HEK293 (cell line): ENCODE measurements around the gene CHN2.

Experiments used
- CTCF ChIA-PET: fragments of 350-600 bp; formaldehyde crosslinking; extraction: SDS; loops from one replicate; lab custom pipeline; 2021; ENCODE audit warnings: antibody characterized with exemption; lab: Yijun Ruan, JAX
- POLR2A ChIA-PET: fragments of 300-600 bp; formaldehyde crosslinking; extraction: SDS; loops from one replicate; lab custom pipeline; 2020; ENCODE audit warnings: antibody characterized with exemption, inconsistent platforms; lab: Yijun Ruan, JAX
- H3K27ac ChIP-seq: fragments of 200-500 bp; sonication (Bioruptor generic); 2 replicates; pipeline ENCODE4 v1.5.1; 2014; ENCODE audit warnings: low read depth, low read length, control low read depth, inconsistent platforms; ENCODE audit errors: extremely low read depth
- H3K36me3 ChIP-seq, 2 experiments: fragments of 200-500 bp in 1 of 2; sonication (Bioruptor generic) in 1 of 2; 1 replicate in 1 of 2; 2 replicates in 1 of 2; pipeline ENCODE4 v1.5.1; 2014 to 2017; ENCODE audit warnings: inconsistent platforms in 2 of 2, low read length in 2 of 2; ENCODE audit not compliant: control insufficient read depth in 2 of 2, insufficient read depth in 1 of 2
- H3K4me1 ChIP-seq: fragments of 200-500 bp; sonication (Bioruptor generic); 2 replicates; pipeline ENCODE4 v1.5.1; 2014; ENCODE audit warnings: mild to moderate bottlenecking, low read length, inconsistent platforms; ENCODE audit not compliant: control insufficient read depth, insufficient read depth
- H3K4me3 ChIP-seq: 2 replicates; pipeline ENCODE4 v1.5.1; 2011; ENCODE audit warnings: low read depth, mild to moderate bottlenecking, control low read depth, low read length, moderate library complexity
- H3K9me3 ChIP-seq: fragments of 200-500 bp; sonication (Bioruptor generic); 2 replicates; pipeline ENCODE4 v1.5.1; 2014; ENCODE audit warnings: low read depth, low read length, inconsistent platforms; ENCODE audit not compliant: control insufficient read depth, insufficient read depth
- CTCF ChIP-seq: fragments of 450-650 bp; formaldehyde crosslinking; IDR thresholded peaks from 2 replicates; pipeline ENCODE4 v1.5.1; 2016; ENCODE audit warnings: missing biosample characterization, missing genetic modification characterization
- GLIS2 ChIP-seq: fragments of 450-650 bp; formaldehyde crosslinking; IDR thresholded peaks from 2 replicates; pipeline ENCODE4 v1.5.1; 2016; ENCODE audit warnings: missing biosample characterization, missing genetic modification characterization
- KLF17 ChIP-seq: fragments of 450-650 bp; formaldehyde crosslinking; IDR thresholded peaks from 2 replicates; pipeline ENCODE4 v1.5.1; 2016; ENCODE audit warnings: missing biosample characterization, missing genetic modification characterization
- KLF9 ChIP-seq: fragments of 450-650 bp; formaldehyde crosslinking; IDR thresholded peaks from 2 replicates; pipeline ENCODE4 v1.5.1; 2016; ENCODE audit warnings: missing biosample characterization, missing genetic modification characterization, low read depth
- MEIS1 ChIP-seq: sonication (generic); formaldehyde crosslinking; IDR thresholded peaks from 2 replicates; pipeline ENCODE4 v1.8.1; 2022; ENCODE audit warnings: missing genetic modification reagents, mild to moderate bottlenecking, borderline replicate concordance
- OVOL3 ChIP-seq: fragments of 450-650 bp; formaldehyde crosslinking; IDR thresholded peaks from 2 replicates; pipeline ENCODE4 v1.5.1; 2016; ENCODE audit warnings: missing biosample characterization, missing genetic modification characterization
- PATZ1 ChIP-seq: fragments of 450-650 bp; formaldehyde crosslinking; IDR thresholded peaks from 2 replicates; pipeline ENCODE4 v1.5.1; 2016; ENCODE audit warnings: missing biosample characterization, missing genetic modification characterization
- PBX3 ChIP-seq: sonication (generic); formaldehyde crosslinking; IDR thresholded peaks from 2 replicates; pipeline ENCODE4 v1.8.1; 2022; ENCODE audit warnings: mild to moderate bottlenecking, moderate library complexity, missing genetic modification reagents
- TRIM28 ChIP-seq: IDR thresholded peaks from 2 replicates; pipeline ENCODE4 v1.6.1; 2011; ENCODE audit warnings: low read length, control low read depth, borderline replicate concordance
- ZBTB6 ChIP-seq: fragments of 450-650 bp; formaldehyde crosslinking; IDR thresholded peaks from 2 replicates; pipeline ENCODE4 v1.5.1; 2017; ENCODE audit warnings: missing biosample characterization, missing genetic modification characterization
- ZFP3 ChIP-seq: fragments of 450-650 bp; formaldehyde crosslinking; IDR thresholded peaks from 2 replicates; pipeline ENCODE4 v1.5.1; 2016; ENCODE audit warnings: low read depth, missing biosample characterization, missing genetic modification characterization
- ZFP37 ChIP-seq: fragments of 450-650 bp; formaldehyde crosslinking; IDR thresholded peaks from 2 replicates; pipeline ENCODE4 v1.5.1; 2016; ENCODE audit warnings: missing biosample characterization, missing genetic modification characterization
- ZNF202 ChIP-seq: fragments of 450-650 bp; formaldehyde crosslinking; IDR thresholded peaks from 2 replicates; pipeline ENCODE4 v1.5.1; 2016; ENCODE audit warnings: missing biosample characterization, missing genetic modification characterization, borderline replicate concordance
- ZNF223 ChIP-seq: fragments of 450-650 bp; formaldehyde crosslinking; IDR thresholded peaks from 2 replicates; pipeline ENCODE4 v1.5.1; 2016; ENCODE audit warnings: missing biosample characterization, missing genetic modification characterization
- ZNF24 ChIP-seq: fragments of 450-650 bp; formaldehyde crosslinking; IDR thresholded peaks from 2 replicates; pipeline ENCODE4 v1.5.1; 2016; ENCODE audit warnings: missing biosample characterization, missing genetic modification characterization
- ZNF324 ChIP-seq: fragments of 450-650 bp; formaldehyde crosslinking; IDR thresholded peaks from 2 replicates; pipeline ENCODE4 v1.5.1; 2016; ENCODE audit warnings: missing biosample characterization, missing genetic modification characterization
- ZNF555 ChIP-seq: fragments of 450-650 bp; formaldehyde crosslinking; conservative IDR thresholded peaks from 2 replicates; pipeline ENCODE4 v1.5.1; 2017; ENCODE audit warnings: missing biosample characterization, mild to moderate bottlenecking, missing genetic modification characterization, inconsistent platforms
- ZNF747 ChIP-seq: fragments of 450-650 bp; formaldehyde crosslinking; IDR thresholded peaks from 2 replicates; pipeline ENCODE4 v1.5.1; 2016; ENCODE audit warnings: missing biosample characterization, missing genetic modification characterization
- ZXDB ChIP-seq: fragments of 450-650 bp; formaldehyde crosslinking; IDR thresholded peaks from 2 replicates; pipeline ENCODE4 v1.5.1; 2016; ENCODE audit warnings: missing biosample characterization, missing genetic modification characterization
- TF ChIP-seq, protein P1 (sequence below): IDR thresholded peaks from 2 replicates; pipeline ENCODE4 v1.6.1; 2011; ENCODE audit warnings: mild to moderate bottlenecking, low read depth, low read length, borderline replicate concordance

Gene CHN2

DNA sequence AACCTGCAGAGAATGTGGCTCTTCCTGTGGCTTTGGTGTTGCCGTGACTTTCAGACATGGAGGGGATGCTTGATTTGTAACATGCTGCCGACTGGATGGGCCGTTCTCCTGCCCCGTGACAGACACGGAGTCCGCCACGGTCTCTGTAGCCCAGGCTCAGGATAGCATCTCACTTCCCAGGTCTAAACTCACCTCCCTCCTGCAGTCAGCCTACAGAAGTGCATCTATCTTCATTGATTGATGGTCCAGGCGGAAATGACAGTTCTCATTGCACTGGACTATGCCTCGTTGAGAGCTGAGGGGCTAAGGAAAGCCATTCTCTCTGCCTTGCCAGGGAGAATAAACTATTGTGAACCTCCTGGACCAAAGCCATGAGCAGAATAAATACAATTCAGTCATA is 77.5 kb downstream of the CHN2 start:
- CTCF ChIA-PET, result interaction anchor here (1.0 kb wide), 1 partner anchor 135 kb away, joined by 3 read pairs; no protein-coding TSS in a partner anchor

DNA sequence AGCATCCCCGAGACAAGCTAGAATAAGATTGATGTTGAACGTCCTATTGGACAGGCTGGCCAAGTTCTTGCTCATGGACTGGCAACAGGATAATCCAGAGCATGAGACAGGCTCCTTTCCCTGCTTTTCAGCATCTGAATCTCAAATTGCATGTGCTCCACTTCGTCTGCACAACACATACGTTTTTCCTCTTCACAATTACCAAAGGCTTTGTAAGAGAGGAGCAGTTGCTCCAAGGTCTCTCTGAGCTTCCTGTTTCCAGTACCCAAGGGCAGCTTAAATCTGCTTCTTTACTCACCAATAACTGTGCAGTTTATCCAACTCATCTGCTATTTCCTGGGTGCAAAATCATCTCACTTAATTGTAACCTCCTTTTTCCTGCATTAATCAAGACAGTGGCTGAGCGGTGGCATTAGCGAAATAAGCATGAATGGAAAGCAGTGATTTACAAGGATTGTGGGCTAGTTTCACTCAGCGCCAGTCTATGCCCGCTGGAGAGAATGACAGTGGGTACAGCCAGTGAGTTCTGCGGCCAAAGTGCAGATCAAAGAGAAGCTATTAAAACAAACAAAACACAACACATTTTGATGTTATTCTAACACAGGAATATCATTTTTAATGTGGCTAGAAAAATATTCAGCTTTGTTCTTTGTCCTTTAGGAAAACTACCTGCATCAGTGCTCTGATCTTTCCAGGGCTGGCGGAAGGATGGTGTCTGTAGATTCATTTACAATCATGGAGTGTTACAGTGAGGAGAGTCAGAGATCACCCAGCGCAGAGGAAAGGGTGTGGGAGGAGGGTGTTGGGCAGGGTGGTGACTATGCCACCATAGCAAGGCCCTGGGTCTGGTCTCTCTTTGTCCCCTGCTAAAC is 79.8 kb downstream of the CHN2 start:
- Histone ChIP-seq H3K27ac (no peak overlapping the region), H3K36me3 (no peaks in the 10 kb centered on the region), H3K4me1 (peaks cover 13% of the 10 kb centered on the region)
- TF ChIP-seq ZFP3 (tag by site-specific recombination) (no peak), ZNF202 (tag by site-specific recombination) (no peak), ZNF747 (tag by site-specific recombination) (no peak), ZNF24 (tag by site-specific recombination) (no peak), CTCF (tag by site-specific recombination) (no peak), ZNF555 (tag by site-specific recombination) (no peak), PBX3 (CRISPR knock-in tag) (no peak), ZFP37 (tag by site-specific recombination) (no peak)
- TF ChIP-seq, all 188 proteins: peak for 0
- ChIA-PET CTCF (interaction anchor here (0.6 kb wide), 1 partner anchor 870 kb away, joined by 3 read pairs; no protein-coding TSS in a partner anchor), POLR2A (no interaction called here)
- Histone ChIP-seq H3K4me3 (no peak overlapping the region), H3K9me3 (no peaks in the 10 kb centered on the region)

More for the DNA sequence above, 77.5 kb downstream of the CHN2 start:
- TF ChIP-seq OVOL3, result no peak
- TF ChIP-seq GLIS2, result no peak
- TF ChIP-seq, all 188 proteins: peak for 0
- Histone ChIP-seq H3K27ac (no peak overlapping the region), H3K9me3 (no peaks in the 10 kb centered on the region), H3K4me1 (peaks cover 6% of the 10 kb centered on the region; the same call in 1 of the 2 replicates), H3K36me3 (no peaks in the 10 kb centered on the region), H3K4me3 (no peak overlapping the region)
- POLR2A ChIA-PET, result no interaction called here

- Histone ChIP-seq H3K4me1 (peaks cover 13% of the 10 kb centered on the region), H3K27ac (no peak overlapping the region), H3K36me3 (no peaks in the 10 kb centered on the region), H3K4me3 (no peak overlapping the region), H3K9me3 (no peaks in the 10 kb centered on the region)
- TF ChIP-seq KLF9 (no peak), ZNF324 (tag by site-specific recombination) (no peak), TRIM28 (no peak), ZXDB (tag by site-specific recombination) (no peak), MEIS1 (no peak)
- ChIA-PET CTCF (no interaction called here), POLR2A (no interaction called here)
These were observed 80.4 kb downstream of the CHN2 start for GRCh38 chr7:29275018-29275318.

DNA sequence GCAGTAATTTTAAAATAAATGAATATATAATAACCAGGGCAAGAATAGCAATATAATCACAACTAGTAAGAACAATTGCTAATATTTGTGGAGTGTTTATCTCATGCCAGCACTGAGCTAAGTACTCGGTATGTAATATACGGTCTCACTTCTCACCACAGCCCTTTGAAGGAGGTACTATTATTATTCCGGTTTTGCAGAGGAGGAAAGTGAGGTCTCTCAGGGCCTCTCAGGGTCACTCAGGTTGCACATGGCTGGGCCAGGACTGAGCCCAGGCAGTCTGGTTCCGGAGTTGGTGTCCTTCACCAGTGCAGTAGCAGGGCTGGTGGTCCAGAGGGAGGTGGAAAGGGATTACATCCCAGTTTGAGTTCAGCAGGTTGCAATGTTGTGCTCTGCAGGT is 80.9 kb downstream of the CHN2 start:
- CTCF ChIA-PET, result no interaction called here
- Histone ChIP-seq H3K4me1 (peaks cover 13% of the 10 kb centered on the region), H3K36me3 (no peaks in the 10 kb centered on the region), H3K9me3 (no peaks in the 10 kb centered on the region), H3K27ac (no peak overlapping the region), H3K4me3 (no peak overlapping the region)
- POLR2A ChIA-PET, result no interaction called here
- no peak for TF ChIP-seq ZNF555 (tag by site-specific recombination)
- no peak for TF ChIP-seq ZNF223 (tag by site-specific recombination)
- TF ChIP-seq KLF17 (tag by site-specific recombination), result no peak
- TF ChIP-seq PATZ1 (tag by site-specific recombination), result no peak
- TF ChIP-seq, protein P1, sequence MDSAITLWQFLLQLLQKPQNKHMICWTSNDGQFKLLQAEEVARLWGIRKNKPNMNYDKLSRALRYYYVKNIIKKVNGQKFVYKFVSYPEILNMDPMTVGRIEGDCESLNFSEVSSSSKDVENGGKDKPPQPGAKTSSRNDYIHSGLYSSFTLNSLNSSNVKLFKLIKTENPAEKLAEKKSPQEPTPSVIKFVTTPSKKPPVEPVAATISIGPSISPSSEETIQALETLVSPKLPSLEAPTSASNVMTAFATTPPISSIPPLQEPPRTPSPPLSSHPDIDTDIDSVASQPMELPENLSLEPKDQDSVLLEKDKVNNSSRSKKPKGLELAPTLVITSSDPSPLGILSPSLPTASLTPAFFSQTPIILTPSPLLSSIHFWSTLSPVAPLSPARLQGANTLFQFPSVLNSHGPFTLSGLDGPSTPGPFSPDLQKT, result no peak
- no peak for TF ChIP-seq ZBTB6 (tag by site-specific recombination)
